Upper lobe of left lung (tissue), 6 donors: ENCODE results near the gene CCL11. TPM values are rescaled to one million over a fixed set of nuclear protein-coding genes. Genes with fewer than 3 reads are reported as not detected.

Experiments used
- ATAC-seq, 2 donors: fragments of 200-7000 bp; cut with Tn5 transposase; one replicate each; pipeline ENCODE4 v1.9.1; 2022; ENCODE audit warnings: mild to moderate bottlenecking in 2 of 2, moderate library complexity in 2 of 2; ENCODE audit not compliant: low FRiP score in 2 of 2
- DNase-seq, 2 donors: peaks; one replicate each; pipeline ENCODE4 v3.0.0-alpha.2; 2019 to 2020
- H3K27ac ChIP-seq, 4 donors: fragments of 200-600 bp; sonication (generic); one replicate each; pipeline ENCODE4 v1.5.1; 2016 to 2019
- H3K27me3 ChIP-seq, 4 donors: fragments of 200-600 bp; sonication (generic); one replicate each; pipeline ENCODE4 v1.5.1; 2017 to 2019
- H3K36me3 ChIP-seq, 4 donors: fragments of 200-600 bp; sonication (generic); one replicate each; pipeline ENCODE4 v1.5.1; 2016 to 2019
- H3K4me1 ChIP-seq, 4 donors: fragments of 200-600 bp; sonication (generic); one replicate each; pipeline ENCODE4 v1.5.1; 2018 to 2019
- H3K4me3 ChIP-seq, 4 donors: fragments of 200-600 bp; sonication (generic); one replicate each; pipeline ENCODE4 v1.5.1; 2017 to 2019; ENCODE audit warnings: mild to moderate bottlenecking in 2 of 4, moderate library complexity in 1 of 4
- H3K9me3 ChIP-seq, 4 donors: fragments of 200-600 bp; sonication (generic); one replicate each; pipeline ENCODE4 v1.5.1; 2018 to 2019
- CTCF ChIP-seq, 6 experiments: fragments of 450-650 bp in 4 of 6; fragments of 200-600 bp in 2 of 6; sonication (generic) in 2 of 6; IDR thresholded peaks; one replicate each; pipeline ENCODE4 v1.5.1; 2016 to 2019; ENCODE audit warnings: antibody characterized with exemption in 6 of 6
- EP300 ChIP-seq, 4 donors: sonication (generic); formaldehyde crosslinking; IDR thresholded peaks; one replicate each; pipeline ENCODE4 v1.5.1; 2017; ENCODE audit warnings: antibody characterized with exemption in 4 of 4, control low read depth in 2 of 4
- POLR2A ChIP-seq, 4 donors: fragments of 450-650 bp; IDR thresholded peaks; one replicate each; pipeline ENCODE4 v1.5.1; 2016 to 2017; ENCODE audit warnings: antibody characterized with exemption in 4 of 4, mild to moderate bottlenecking in 2 of 4
- POLR2AphosphoS5 ChIP-seq, 2 donors: sonication (generic); formaldehyde crosslinking; IDR thresholded peaks; one replicate each; pipeline ENCODE4 v1.5.1; 2017; ENCODE audit warnings: antibody characterized with exemption in 2 of 2
- WGBS, 2 donors: methylation state at CpG; one replicate each; pipeline ENCODE4 v1.1.5; 2017 to 2018; 5-methylcytosine and 5-hydroxymethylcytosine counted together
- total RNA-seq, 6 donors: library from RNA; depleted of rRNA in 4 of 6; stranded (reverse); fragments of >200 nt in 4 of 6; gene quantifications; one replicate each; pipeline versions ENCODE4 v1.1.0 to v1.2.1, GENCODE V29; 2016 to 2021
- donor health status: DM: no; HTN: no; CAD: no; lungs with moderate emphysema.
- donor health status: DM: no; HTN: yes; CAD: no; lungs with severe emphysema.

Gene CCL11
- total RNA-seq, 6 donors from 2014 or later: 1.2 TPM; not detected in 5

- no peaks in the 10 kb centered on the region for H3K9me3 ChIP-seq
- peaks cover 62 to 66% (median 64%) of the 10 kb centered on the region in 4 donors for H3K4me1 ChIP-seq
- peak in 2 of 4 donors; percentile 25 to 47 for TF ChIP-seq POLR2A (IDR thresholded peaks at IDR 0.05)
- no peak for TF ChIP-seq EP300 (IDR thresholded peaks at IDR 0.05)
- TF ChIP-seq POLR2AphosphoS5 (IDR thresholded peaks at IDR 0.05): peak; percentile 42 to 59
- peak; percentile 54 to 78 for ATAC-seq
- DNase-seq: peak in 1 of 2 donors; percentile 67
- H3K4me3 ChIP-seq: peak within 1 kb of the TSS in 3 of 4 donors; percentile 25 to 39 (median 26)
- H3K27me3 ChIP-seq: no peaks in the 10 kb centered on the region
- H3K27ac ChIP-seq: peak within 1 kb of the TSS; percentile 39 to 80 (median 70)
- no peaks in the 10 kb centered on the region for H3K36me3 ChIP-seq
- WGBS, 2 donors: 2 to 6% methylated on average over 11 of the region's 11 CpGs
Observed at GRCh38 chr17:34254651-34255380, 30.7 kb upstream of the CCL11 start, which contains the start of gene CCL2. CCL2 (plus strand) TSS chr17:34255285; CDS start chr17:34255350, 65 bp downstream.

GRCh38 chr17:34255381-34255732 lies 30.2 kb upstream of the CCL11 start:
- H3K4me1 ChIP-seq: peaks cover 57 to 61% (median 59%) of the 10 kb centered on the region in 4 donors
- H3K4me3 ChIP-seq: peak overlapping the region in 3 of 4 donors; percentile 25 to 39 (median 26)
- H3K9me3 ChIP-seq: no peaks in the 10 kb centered on the region
- H3K27ac ChIP-seq: peak overlapping the region; percentile 39 to 80 (median 70)
- no peaks in the 10 kb centered on the region for H3K27me3 ChIP-seq
- no peak for TF ChIP-seq EP300 (IDR thresholded peaks at IDR 0.05)
- TF ChIP-seq POLR2A (IDR thresholded peaks at IDR 0.05): no peak
- TF ChIP-seq POLR2AphosphoS5 (IDR thresholded peaks at IDR 0.05): no peak
- no peak for TF ChIP-seq CTCF (IDR thresholded peaks at IDR 0.05)
- H3K36me3 ChIP-seq: no peaks in the 10 kb centered on the region
- 8 to 34% methylated on average over 4 to 5 of the region's 5 CpGs for WGBS, 2 donors
- ATAC-seq: no peak
- no peak for DNase-seq

DNA sequence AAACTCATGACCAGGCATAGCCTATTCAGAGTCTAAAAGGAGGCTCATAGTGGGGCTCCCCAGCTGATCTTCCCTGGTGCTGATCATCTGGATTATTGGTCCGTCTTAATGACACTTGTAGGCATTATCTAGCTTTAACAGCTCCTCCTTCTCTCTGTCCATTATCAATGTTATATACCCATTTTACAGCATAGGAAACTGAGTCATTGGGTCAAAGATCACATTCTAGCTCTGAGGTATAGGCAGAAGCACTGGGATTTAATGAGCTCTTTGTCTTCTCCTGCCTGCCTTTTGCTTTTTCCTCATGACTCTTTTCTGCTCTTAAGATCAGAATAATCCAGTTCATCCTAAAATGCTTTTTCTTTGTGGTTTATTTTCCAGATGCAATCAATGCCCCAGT lies 29.7 kb upstream of the CCL11 start:
- DNase-seq (no peak), ATAC-seq (no peak)
- Histone ChIP-seq H3K36me3 (no peaks in the 10 kb centered on the region), H3K27me3 (no peaks in the 10 kb centered on the region), H3K4me3 (peak overlapping the region in 3 of 4 donors; percentile 25 to 39 (median 26)), H3K4me1 (peaks cover 52 to 57% (median 55%) of the 10 kb centered on the region in 4 donors), H3K27ac (peak overlapping the region; percentile 39 to 80 (median 70)), H3K9me3 (no peaks in the 10 kb centered on the region)
- 75 to 93% methylated on average over 1 of the region's 1 CpG for WGBS, 2 donors
- TF ChIP-seq EP300 (IDR thresholded peaks at IDR 0.05) (no peak), POLR2AphosphoS5 (IDR thresholded peaks at IDR 0.05) (no peak), CTCF (IDR thresholded peaks at IDR 0.05) (no peak), POLR2A (IDR thresholded peaks at IDR 0.05) (no peak)

DNA sequence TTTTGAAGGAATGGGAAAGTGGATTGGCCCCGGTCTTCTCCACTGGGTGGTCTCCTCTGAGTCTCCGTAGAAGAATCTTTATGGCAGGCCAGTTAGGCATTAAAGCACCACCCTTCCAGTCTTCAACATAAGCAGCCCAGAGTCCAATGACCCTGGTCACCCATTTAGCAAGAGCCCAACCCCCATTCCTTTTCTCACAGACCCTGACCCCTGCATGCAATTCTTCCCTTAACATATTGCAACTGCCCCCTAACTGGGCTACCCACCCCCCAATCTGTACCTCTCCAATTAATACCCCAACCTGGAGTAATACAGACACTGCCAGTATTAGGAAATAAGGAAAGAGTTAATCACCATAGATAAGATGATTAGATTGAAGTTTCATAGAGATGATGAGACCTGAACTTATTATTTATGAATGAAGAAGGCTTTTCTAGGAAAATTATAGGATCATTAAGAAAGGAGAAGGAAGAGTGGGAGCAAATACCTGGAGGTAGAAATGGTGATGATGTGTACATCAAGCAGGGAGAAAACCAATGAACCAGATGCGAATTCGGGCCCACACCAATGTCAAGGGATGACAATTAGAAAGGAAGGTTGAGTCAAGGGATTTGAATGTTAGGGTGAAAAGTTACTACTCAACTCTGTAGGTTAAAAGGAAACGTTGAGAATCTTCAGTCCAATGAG lies 28.1 kb upstream of the CCL11 start:
- DNase-seq: no peak
- WGBS, 2 donors: 79 to 85% methylated on average over 5 of the region's 5 CpGs
- H3K27ac ChIP-seq: no peak overlapping the region
- no peaks in the 10 kb centered on the region for H3K9me3 ChIP-seq
- H3K27me3 ChIP-seq: no peaks in the 10 kb centered on the region
- no peak for ATAC-seq
- TF ChIP-seq POLR2AphosphoS5 (IDR thresholded peaks at IDR 0.05): no peak
- no peak for TF ChIP-seq CTCF (IDR thresholded peaks at IDR 0.05)
- TF ChIP-seq POLR2A (IDR thresholded peaks at IDR 0.05): no peak
- no peak for TF ChIP-seq EP300 (IDR thresholded peaks at IDR 0.05)
- H3K36me3 ChIP-seq: no peaks in the 10 kb centered on the region
- peaks cover 39 to 44% (median 41%) of the 10 kb centered on the region in 4 donors for H3K4me1 ChIP-seq
- no peak overlapping the region for H3K4me3 ChIP-seq

GRCh38 chr17:34257986-34258326 lies 27.6 kb upstream of the CCL11 start:
- ATAC-seq (no peak), DNase-seq (no peak)
- no peaks in the 10 kb centered on the region for H3K9me3 ChIP-seq
- H3K4me1 ChIP-seq: peaks cover 33 to 39% (median 36%) of the 10 kb centered on the region in 4 donors
- TF ChIP-seq CTCF (IDR thresholded peaks at IDR 0.05) (no peak), POLR2A (IDR thresholded peaks at IDR 0.05) (no peak), POLR2AphosphoS5 (IDR thresholded peaks at IDR 0.05) (no peak), EP300 (IDR thresholded peaks at IDR 0.05) (no peak)
- no peak overlapping the region for H3K27ac ChIP-seq
- H3K36me3 ChIP-seq: no peaks in the 10 kb centered on the region
- H3K4me3 ChIP-seq: no peak overlapping the region
- no peaks in the 10 kb centered on the region for H3K27me3 ChIP-seq
- 64 to 84% methylated on average over 1 of the region's 1 CpG for WGBS, 2 donors
